IMR-90 (cell line): ENCODE results near the gene CPSF7. TPM values are rescaled to one million over a fixed set of nuclear protein-coding genes. Genes with fewer than 3 reads are reported as not detected.

Source experiments
- ATAC-seq: fragments of 200-7000 bp; cut with Tn5 transposase; 2 replicates; pipeline ENCODE4 v1.9.1; 2020; ENCODE audit warnings: low read depth, mild to moderate bottlenecking, moderate library complexity
- BruUV-seq: library from RNA; stranded (reverse); fragments of 400-500 nt; replicated peaks from 2 replicates; lab custom pipeline; 2021; lab: Mats Ljungman, UMichigan
- CTCF ChIA-PET: fragments of 300-600 bp; formaldehyde crosslinking; extraction: SDS; loops from one replicate; lab custom pipeline; 2021; ENCODE audit warnings: antibody characterized with exemption; lab: Yijun Ruan, JAX
- POLR2A ChIA-PET: fragments of 300-600 bp; sonication (Branson Sonifier 250); formaldehyde crosslinking; loops from one replicate; lab custom pipeline; 2022; ENCODE audit warnings: antibody characterized with exemption; ENCODE audit not compliant: unreplicated experiment; lab: Charles Lee
- DNase-seq: peaks from one replicate; pipeline ENCODE4 v3.0.0; 2013
- H2AFZ ChIP-seq: replicated peaks from 2 replicates; pipeline ENCODE3; 2013; ENCODE audit warnings: low read length, mild to moderate bottlenecking; ENCODE audit not compliant: poor library complexity
- H2AK5ac ChIP-seq: 2 replicates; pipeline ENCODE4 v1.6.1; 2013; ENCODE audit warnings: low read depth, low read length, inconsistent platforms
- H2AK9ac ChIP-seq: replicated peaks from 2 replicates; pipeline ENCODE3; 2013; ENCODE audit warnings: mild to moderate bottlenecking, low read depth, low read length, moderate library complexity; ENCODE audit not compliant: poor library complexity
- H2BK120ac ChIP-seq: 2 replicates; pipeline ENCODE4 v1.6.1; 2013; ENCODE audit warnings: low read depth, low read length, inconsistent platforms
- H2BK15ac ChIP-seq: 3 replicates; pipeline ENCODE4 v1.6.1; 2013; ENCODE audit warnings: low read depth, low read length, inconsistent platforms
- H2BK20ac ChIP-seq: 2 replicates; pipeline ENCODE4 v1.6.1; 2013; ENCODE audit warnings: low read depth, mild to moderate bottlenecking, inconsistent platforms, low read length, moderate library complexity
- H2BK5ac ChIP-seq: 2 replicates; pipeline ENCODE4 v1.6.1; 2013; ENCODE audit warnings: mild to moderate bottlenecking, low read depth, low read length, inconsistent platforms; ENCODE audit not compliant: poor library complexity, severe bottlenecking
- H3K14ac ChIP-seq: replicated peaks from 2 replicates; pipeline ENCODE4 v1.6.1; 2013; ENCODE audit warnings: low read depth, low read length, inconsistent platforms
- H3K18ac ChIP-seq: 2 replicates; pipeline ENCODE4 v1.6.1; 2013; ENCODE audit warnings: low read depth, low read length, control low read depth
- H3K23ac ChIP-seq: 2 replicates; pipeline ENCODE4 v1.6.1; 2013; ENCODE audit warnings: low read depth, low read length, inconsistent platforms
- H3K27ac ChIP-seq: 2 replicates; pipeline ENCODE4 v1.5.1; 2013; ENCODE audit warnings: mild to moderate bottlenecking, control low read depth, low read length; ENCODE audit not compliant: insufficient read depth
- H3K27me3 ChIP-seq: 2 replicates; pipeline ENCODE4 v1.6.1; 2013; ENCODE audit warnings: low read length; ENCODE audit not compliant: control insufficient read depth, insufficient read depth
- H3K36me3 ChIP-seq: 2 replicates; pipeline ENCODE4 v1.6.1; 2013; ENCODE audit warnings: low read length, mixed read lengths; ENCODE audit not compliant: control insufficient read depth, insufficient read depth
- H3K4ac ChIP-seq: 2 replicates; pipeline ENCODE4 v1.6.1; 2013; ENCODE audit warnings: low read depth, low read length, inconsistent platforms
- H3K4me1 ChIP-seq: 2 replicates; pipeline ENCODE4 v1.6.1; 2013; ENCODE audit warnings: low read length, mixed read lengths; ENCODE audit not compliant: control insufficient read depth, insufficient read depth
- H3K4me2 ChIP-seq: 2 replicates; pipeline ENCODE4 v1.6.1; 2013; ENCODE audit warnings: low read depth, mild to moderate bottlenecking, control low read depth, low read length, moderate library complexity
- H3K4me3 ChIP-seq: 2 replicates; pipeline ENCODE4 v1.5.1; 2013; ENCODE audit warnings: low read depth, mild to moderate bottlenecking, control low read depth, low read length, moderate library complexity; ENCODE audit not compliant: insufficient read depth
- H3K56ac ChIP-seq: 2 replicates; pipeline ENCODE4 v1.6.1; 2013; ENCODE audit warnings: low read length, inconsistent platforms; ENCODE audit not compliant: insufficient read depth; ENCODE audit errors: extremely low read depth
- H3K79me1 ChIP-seq, 2 experiments: 2 replicates each; pipeline ENCODE4 v1.6.1; 2013; ENCODE audit warnings: low read length in 2 of 2, inconsistent platforms in 1 of 2, low read depth in 1 of 2
- H3K9ac ChIP-seq: 2 replicates; pipeline ENCODE4 v1.6.1; 2013; ENCODE audit warnings: low read depth, low read length, control low read depth
- H3K9me1 ChIP-seq: 2 replicates; pipeline ENCODE4 v1.6.1; 2013; ENCODE audit warnings: low read length, inconsistent platforms; ENCODE audit not compliant: insufficient read depth
- H3K9me3 ChIP-seq: 2 replicates; pipeline ENCODE4 v1.6.1; 2013; ENCODE audit warnings: low read length; ENCODE audit not compliant: control insufficient read depth, insufficient read depth
- H4K20me1 ChIP-seq: 2 replicates; pipeline ENCODE4 v1.6.1; 2013; ENCODE audit warnings: low read length, inconsistent platforms; ENCODE audit not compliant: insufficient read depth
- H4K5ac ChIP-seq: 2 replicates; pipeline ENCODE4 v1.6.1; 2013; ENCODE audit warnings: mild to moderate bottlenecking, low read depth, low read length, control low read depth
- H4K8ac ChIP-seq, 2 experiments: 2 replicates each; pipeline ENCODE4 v1.6.1; 2013; ENCODE audit warnings: low read depth in 2 of 2, low read length in 2 of 2, control low read depth in 1 of 2, inconsistent platforms in 1 of 2
- H4K91ac ChIP-seq: 2 replicates; pipeline ENCODE4 v1.6.1; 2013; ENCODE audit warnings: low read depth, low read length, inconsistent platforms; ENCODE audit not compliant: insufficient read depth
- BHLHE40 ChIP-seq: fragments of 150-350 bp; IDR thresholded peaks from 2 replicates; pipeline ENCODE4 v1.6.1; 2016; ENCODE audit warnings: mild to moderate bottlenecking, low read depth, low read length
- CEBPB ChIP-seq: IDR thresholded peaks from 2 replicates; pipeline ENCODE4 v1.6.1; 2012; ENCODE audit warnings: low read depth, low read length, improper control_type of control experiment
- CHD1 ChIP-seq: IDR thresholded peaks from 2 replicates; pipeline ENCODE4 v1.6.1; 2012; ENCODE audit warnings: low read depth, low read length, improper control_type of control experiment
- FOS ChIP-seq: fragments of 150-350 bp; IDR thresholded peaks from 2 replicates; pipeline ENCODE4 v1.6.1; 2016; ENCODE audit warnings: low read depth, low read length
- MAFK ChIP-seq: IDR thresholded peaks from 2 replicates; pipeline ENCODE4 v1.6.1; 2012; ENCODE audit warnings: low read depth, low read length, improper control_type of control experiment
- MAZ ChIP-seq: IDR thresholded peaks from 2 replicates; pipeline ENCODE4 v1.6.1; 2012; ENCODE audit warnings: low read depth, mild to moderate bottlenecking, low read length, improper control_type of control experiment, moderate library complexity, borderline replicate concordance
- MXI1 ChIP-seq: IDR thresholded peaks from 2 replicates; pipeline ENCODE4 v1.6.1; 2012; ENCODE audit warnings: low read depth, mild to moderate bottlenecking, low read length, moderate library complexity, borderline replicate concordance
- POLR2A ChIP-seq: IDR thresholded peaks from 2 replicates; pipeline ENCODE4 v1.6.1; 2012; ENCODE audit warnings: mild to moderate bottlenecking, low read depth, low read length
- RAD21 ChIP-seq: IDR thresholded peaks from 2 replicates; pipeline ENCODE4 v1.6.1; 2012; ENCODE audit warnings: low read length, improper control_type of control experiment
- RCOR1 ChIP-seq: IDR thresholded peaks from 2 replicates; pipeline ENCODE4 v1.6.1; 2012; ENCODE audit warnings: mild to moderate bottlenecking, low read length, improper control_type of control experiment; ENCODE audit not compliant: insufficient replicate concordance
- RFX5 ChIP-seq: IDR thresholded peaks from 2 replicates; pipeline ENCODE4 v1.8.0; 2012; ENCODE audit warnings: low read depth, mild to moderate bottlenecking, low read length, moderate library complexity
- SMC3 ChIP-seq: fragments of 150-350 bp; IDR thresholded peaks from 2 replicates; pipeline ENCODE4 v1.6.1; 2016; ENCODE audit warnings: low read depth, mild to moderate bottlenecking, antibody characterized with exemption, low read length, moderate library complexity
- WGBS, 2 experiments: methylation state at CpG; one replicate each; pipeline versions ENCODE4 v1.1.5 to v1.1.7; 2013; ENCODE audit warnings: missing lambda C conversion rate in 2 of 2; ENCODE audit not compliant: insufficient read length in 1 of 2; ENCODE audit errors: extremely low coverage in 2 of 2; 5-methylcytosine and 5-hydroxymethylcytosine counted together
- dilution Hi-C: fragments of 300-500 bp; cut with HindIII; formaldehyde crosslinking; loops from one replicate; pipeline ENCODE4 v1.14.3; 2018; ENCODE audit warnings: low sequenced_read_pairs; ENCODE audit not compliant: unreplicated experiment
- in situ Hi-C: fragments of 300-500 bp; cut with MboI; formaldehyde crosslinking; loops from 3 replicates; pipeline ENCODE4 v1.14.3; 2019; ENCODE audit warnings: low sequenced_read_pairs, inconsistent platforms, mixed read lengths
- intact Hi-C: fragments of 100-400 bp; cut with micrococcal nuclease; formaldehyde crosslinking; loops from 2 replicates; pipeline ENCODE4 v1.10.0; 2022
- polyA plus RNA-seq, 3 experiments: library from polyadenylated mRNA; depleted of rRNA; stranded (reverse); fragments of >200 nt; gene quantifications; 2 replicates each; pipeline ENCODE4 v1.2.3, GENCODE V29; 2012; ENCODE audit warnings: low replicate concordance in 1 of 3
- total RNA-seq: library from RNA; depleted of rRNA; stranded (reverse); fragments of >200 nt; gene quantifications from 2 replicates; pipeline ENCODE4 v1.2.3, GENCODE V29; 2012
- TF ChIP-seq, protein P1 (sequence below): fragments of 150-350 bp; IDR thresholded peaks from 2 replicates; pipeline ENCODE4 v1.6.1; 2017; ENCODE audit warnings: mild to moderate bottlenecking, antibody characterized with exemption, low read length, low read depth

Gene CPSF7
- total and polyA plus RNA-seq, 2 of the 4 experiments (the other 2 are of a cell fraction), result 9.5 to 55.2 TPM

DNA sequence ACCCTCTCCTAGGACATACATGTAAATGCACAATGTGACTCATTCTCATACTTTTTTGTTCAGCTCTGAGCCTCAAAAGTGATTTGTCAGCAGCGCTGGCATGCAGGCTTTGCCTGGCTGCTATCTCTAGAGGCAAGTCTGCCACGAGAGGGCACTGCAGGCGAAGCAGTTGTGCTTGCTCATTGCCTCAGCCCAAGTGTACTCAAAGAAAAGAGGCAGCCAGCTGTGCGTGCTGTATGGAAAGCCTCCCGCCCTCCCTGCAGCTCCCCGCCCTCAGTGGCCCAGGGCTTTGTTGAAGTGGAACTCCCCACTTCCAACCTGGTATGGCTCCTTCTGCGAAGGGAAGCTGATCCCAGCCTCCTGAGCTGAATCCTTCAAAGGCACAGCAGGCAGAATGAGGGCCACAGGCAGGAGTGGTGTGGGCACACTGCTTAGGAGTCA, 16.5 kb upstream of the CPSF7 start (continued):
- 0 out of 2 replicates have a peak, but pooled peaks have one; percentile 30 for TF ChIP-seq FOS
- TF ChIP-seq CEBPB, result peak; percentile 69

DNA sequence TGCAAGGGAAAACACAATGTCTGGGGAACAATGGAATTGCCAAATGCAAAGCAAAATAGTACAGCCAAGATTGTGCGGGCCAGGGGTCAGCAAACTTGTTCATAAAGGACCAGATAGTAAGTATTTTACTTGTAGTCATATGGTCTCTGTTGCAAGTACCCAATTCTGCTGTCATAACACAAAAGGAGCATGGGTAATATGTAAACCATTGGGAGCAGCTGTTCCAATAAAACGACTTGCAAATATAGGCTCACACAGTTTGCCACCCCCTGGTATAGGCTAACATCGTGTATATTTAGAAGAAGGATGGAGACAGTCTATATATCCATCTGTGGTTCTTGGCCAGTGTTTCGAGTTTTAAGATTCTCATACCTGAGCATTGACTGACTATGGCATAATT, 15.7 kb upstream of the CPSF7 start:
- no peak overlapping the region for H3K56ac ChIP-seq
- peaks cover 36% of the 10 kb centered on the region for H3K36me3 ChIP-seq
- ChIA-PET CTCF (interaction anchor here (0.6 to 3.4 kb wide), 15 partner anchors 10 to 288 kb away, joined by 3 to 27 read pairs (median 5); partner anchors contain the start of genes CPSF7, LRRC10B and SDHAF2), POLR2A (interaction anchor here (0.9 kb wide), 1 partner anchor 16 kb away, joined by 3 read pairs; no protein-coding TSS in a partner anchor)
- no peak overlapping the region for H3K18ac ChIP-seq
- no peak overlapping the region for H4K5ac ChIP-seq
- H4K8ac ChIP-seq, result no peak overlapping the region
- peaks cover 3% of the 10 kb centered on the region; the same call in 1 of the 2 replicates for H3K9me1 ChIP-seq
- no peak overlapping the region for H2AFZ ChIP-seq
- ATAC-seq, result peak; percentile 3; the same call in 1 of the 2 replicates
- no peak overlapping the region for H4K91ac ChIP-seq
- no peak overlapping the region for H2BK120ac ChIP-seq
- intact Hi-C loops (no loop called here), in situ Hi-C loops (loop anchor here (5.0 kb wide), 1 partner anchor 192 kb away; no protein-coding TSS in a partner anchor), dilution Hi-C loops (no loop called here)
- TF ChIP-seq RCOR1, result no peak
- TF ChIP-seq CEBPB, result no peak
- TF ChIP-seq CHD1, result no peak
- TF ChIP-seq, protein P1, sequence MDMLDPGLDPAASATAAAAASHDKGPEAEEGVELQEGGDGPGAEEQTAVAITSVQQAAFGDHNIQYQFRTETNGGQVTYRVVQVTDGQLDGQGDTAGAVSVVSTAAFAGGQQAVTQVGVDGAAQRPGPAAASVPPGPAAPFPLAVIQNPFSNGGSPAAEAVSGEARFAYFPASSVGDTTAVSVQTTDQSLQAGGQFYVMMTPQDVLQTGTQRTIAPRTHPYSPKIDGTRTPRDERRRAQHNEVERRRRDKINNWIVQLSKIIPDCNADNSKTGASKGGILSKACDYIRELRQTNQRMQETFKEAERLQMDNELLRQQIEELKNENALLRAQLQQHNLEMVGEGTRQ, result no peak
- no peak for TF ChIP-seq RFX5
- no peak for TF ChIP-seq BHLHE40
- no peak for TF ChIP-seq POLR2A
- no peak for TF ChIP-seq MAFK
- no peak for TF ChIP-seq FOS
- TF ChIP-seq SMC3, result no peak
- no peak for TF ChIP-seq MXI1
- TF ChIP-seq MAZ, result no peak
- TF ChIP-seq RAD21, result no peak
- H4K20me1 ChIP-seq, result peaks cover 43% of the 10 kb centered on the region
- H3K4me3 ChIP-seq, result no peak overlapping the region
- peak; percentile 19 for DNase-seq
- H3K4me2 ChIP-seq, result no peak overlapping the region
- no peaks in the 10 kb centered on the region for H3K9me3 ChIP-seq
- no peak overlapping the region for H2BK5ac ChIP-seq
- WGBS, 2 experiments, result no CpG with 5 or more reads among the region's 4 CpGs
- no TSS peak for BruUV-seq
- 0 out of 2 replicates have a peak overlapping the region, but pooled peaks have one; percentile 59 for H3K23ac ChIP-seq
- peaks cover 30 to 70% of the 10 kb centered on the region in 2 experiments for H3K79me1 ChIP-seq
- no peaks in the 10 kb centered on the region for H3K27me3 ChIP-seq
- H3K27ac ChIP-seq, result no peak overlapping the region
- H3K14ac ChIP-seq, result no peak overlapping the region
- H2AK9ac ChIP-seq, result no peak overlapping the region
- no peak overlapping the region for H2BK20ac ChIP-seq
- no peak overlapping the region for H3K4ac ChIP-seq
- no peak overlapping the region for H2AK5ac ChIP-seq
- H3K4me1 ChIP-seq, result peaks cover 8% of the 10 kb centered on the region
- no peak overlapping the region for H2BK15ac ChIP-seq
- no peak overlapping the region for H3K9ac ChIP-seq
